ENCODE results near the gene NCKAP1. TPM values are rescaled to one million over a fixed set of nuclear protein-coding genes. Genes with fewer than 3 reads are reported as not detected.

NCKAP1 gene
- total RNA-seq, 1 experiment from 2014 or later, result 115 TPM

DNA sequence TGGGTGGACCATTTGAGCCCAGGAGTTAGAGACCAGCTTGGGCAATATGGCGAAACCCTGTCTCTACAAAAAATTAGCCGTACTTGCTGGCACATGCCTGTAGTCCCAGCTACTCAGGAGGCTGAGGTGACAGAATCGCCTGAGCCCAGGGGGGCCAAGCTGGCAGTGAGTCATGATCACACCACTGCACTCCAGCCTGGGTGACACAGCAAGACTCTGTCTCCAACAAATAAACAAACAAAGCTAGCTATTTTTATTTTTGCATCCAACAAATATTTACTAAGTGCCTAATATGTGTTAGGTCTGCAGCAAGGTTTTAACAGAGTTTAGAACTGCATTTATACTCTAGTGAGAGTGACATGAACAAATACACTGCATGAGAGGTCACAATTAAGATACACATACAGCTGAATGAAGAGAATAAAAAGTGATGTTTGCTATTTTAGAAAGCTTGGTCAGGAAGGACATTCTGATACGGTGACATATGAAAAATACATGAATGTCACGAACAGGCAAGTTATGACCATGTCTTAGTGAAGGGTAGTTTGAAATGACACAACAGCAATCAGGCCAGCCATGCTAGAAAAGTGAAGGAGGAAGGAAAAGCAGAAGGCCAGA, 88.6 kb downstream of the NCKAP1 start:
- RAD21 ChIA-PET (ENCODE audit: low non-redundant PET in 1 of 2, low total read pairs in 2 of 2, uncharacterized antibody in 2 of 2, unreplicated experiment in 2 of 2), result no interaction called here
- H4K20me1 ChIP-seq (ENCODE audit: insufficient read depth), result no peaks in the 10 kb centered on the region
- no peak overlapping the region for H2AFZ ChIP-seq (ENCODE audit: low read depth, low read length, poor library complexity, severe bottlenecking)
- H3K9me2 ChIP-seq (ENCODE audit: insufficient read depth), result no peaks in the 10 kb centered on the region
- BruUV-seq (replicated peaks), result no TSS peak
- peak overlapping the region; percentile 20; the same call in 1 of the 2 replicates for H3K4me2 ChIP-seq (ENCODE audit: low read length)
- TF ChIP-seq FOSL1 (IDR thresholded peaks at IDR 0.05; ENCODE audit: low read depth) (0 out of 2 replicates have a peak, but pooled peaks have one; percentile 15), SRF (IDR thresholded peaks at IDR 0.05; ENCODE audit: low read depth) (no peak), EGR1 (IDR thresholded peaks at IDR 0.05; ENCODE audit: low read depth) (no peak), ZNF274 (IDR thresholded peaks at IDR 0.05; ENCODE audit: low read depth, low read length) (no peak), SIN3A (IDR thresholded peaks at IDR 0.05; ENCODE audit: low read depth) (no peak), ZFX (IDR thresholded peaks at IDR 0.05) (no peak), EZH2 (IDR thresholded peaks at IDR 0.05) (no peak), CBX3 (IDR thresholded peaks at IDR 0.05; ENCODE audit: low read depth) (no peak)
- TF ChIP-seq, protein P1, sequence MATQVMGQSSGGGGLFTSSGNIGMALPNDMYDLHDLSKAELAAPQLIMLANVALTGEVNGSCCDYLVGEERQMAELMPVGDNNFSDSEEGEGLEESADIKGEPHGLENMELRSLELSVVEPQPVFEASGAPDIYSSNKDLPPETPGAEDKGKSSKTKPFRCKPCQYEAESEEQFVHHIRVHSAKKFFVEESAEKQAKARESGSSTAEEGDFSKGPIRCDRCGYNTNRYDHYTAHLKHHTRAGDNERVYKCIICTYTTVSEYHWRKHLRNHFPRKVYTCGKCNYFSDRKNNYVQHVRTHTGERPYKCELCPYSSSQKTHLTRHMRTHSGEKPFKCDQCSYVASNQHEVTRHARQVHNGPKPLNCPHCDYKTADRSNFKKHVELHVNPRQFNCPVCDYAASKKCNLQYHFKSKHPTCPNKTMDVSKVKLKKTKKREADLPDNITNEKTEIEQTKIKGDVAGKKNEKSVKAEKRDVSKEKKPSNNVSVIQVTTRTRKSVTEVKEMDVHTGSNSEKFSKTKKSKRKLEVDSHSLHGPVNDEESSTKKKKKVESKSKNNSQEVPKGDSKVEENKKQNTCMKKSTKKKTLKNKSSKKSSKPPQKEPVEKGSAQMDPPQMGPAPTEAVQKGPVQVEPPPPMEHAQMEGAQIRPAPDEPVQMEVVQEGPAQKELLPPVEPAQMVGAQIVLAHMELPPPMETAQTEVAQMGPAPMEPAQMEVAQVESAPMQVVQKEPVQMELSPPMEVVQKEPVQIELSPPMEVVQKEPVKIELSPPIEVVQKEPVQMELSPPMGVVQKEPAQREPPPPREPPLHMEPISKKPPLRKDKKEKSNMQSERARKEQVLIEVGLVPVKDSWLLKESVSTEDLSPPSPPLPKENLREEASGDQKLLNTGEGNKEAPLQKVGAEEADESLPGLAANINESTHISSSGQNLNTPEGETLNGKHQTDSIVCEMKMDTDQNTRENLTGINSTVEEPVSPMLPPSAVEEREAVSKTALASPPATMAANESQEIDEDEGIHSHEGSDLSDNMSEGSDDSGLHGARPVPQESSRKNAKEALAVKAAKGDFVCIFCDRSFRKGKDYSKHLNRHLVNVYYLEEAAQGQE (IDR thresholded peaks at IDR 0.05; ENCODE audit: low read depth), result no peak
- no peaks in the 10 kb centered on the region for H3K79me2 ChIP-seq (ENCODE audit: insufficient read depth, low read length)
- intact Hi-C loops (cut with micrococcal nuclease), result no loop called here
- no peak for DNase-seq (ENCODE audit: low read depth, low spot score)
- H3K36me3 ChIP-seq (ENCODE audit: control insufficient read depth in 1 of 2, insufficient read depth in 2 of 2, low read length in 2 of 2), result peaks cover 0 to 8% of the 10 kb centered on the region in 2 experiments; a peak in 1 of 4 replicates
- peak overlapping the region; percentile 30; the same call in 1 of the 2 replicates for H3K27ac ChIP-seq (ENCODE audit: low read depth, low read length)
- CTCF ChIA-PET, result interaction anchor here (2.9 kb wide), 1 partner anchor 30 kb away, joined by 14 read pairs; no protein-coding TSS in a partner anchor
- H3K9ac ChIP-seq (ENCODE audit: low read length), result no peak overlapping the region
- no peaks in the 10 kb centered on the region for H3K27me3 ChIP-seq (ENCODE audit: insufficient read depth, low read length)
- peaks cover 10% of the 10 kb centered on the region in 2 experiments for H3K4me1 ChIP-seq (ENCODE audit: control insufficient read depth in 1 of 2, insufficient read depth in 2 of 2, low read length in 2 of 2)
- H3K4me3 ChIP-seq (replicated peaks in 1 of 2; ENCODE audit: low read depth in 1 of 2, low read length in 2 of 2), result no peak overlapping the region
- POLR2A ChIA-PET, result no interaction called here
- peak; percentile 89 for ATAC-seq
- no peaks in the 10 kb centered on the region for H3K9me3 ChIP-seq (ENCODE audit: control insufficient read depth in 1 of 2, insufficient read depth in 1 of 2, low read depth in 1 of 2, low read length in 2 of 2)
